Left ventricle myocardium inferior (tissue), 1 donor: ENCODE measurements around the gene GADD45A. TPM values are rescaled to one million over a fixed set of nuclear protein-coding genes. Genes with fewer than 3 reads are reported as not detected.

Experiments
- DNase-seq: peaks from one replicate; pipeline ENCODE4 v3.0.0-alpha.2; 2020
- H3K27ac ChIP-seq: fragments of 200-600 bp; replicated peaks from 2 replicates; pipeline ENCODE4 v1.8.0; 2021
- H3K27me3 ChIP-seq: fragments of 200-600 bp; 2 replicates; pipeline ENCODE4 v1.8.0; 2021; ENCODE audit warnings: low read depth
- H3K36me3 ChIP-seq: fragments of 200-600 bp; 2 replicates; pipeline ENCODE4 v1.8.0; 2021
- H3K4me1 ChIP-seq: fragments of 200-600 bp; 2 replicates; pipeline ENCODE4 v1.8.0; 2021
- H3K4me3 ChIP-seq: fragments of 200-600 bp; 2 replicates; pipeline ENCODE4 v1.8.0; 2021; ENCODE audit warnings: mild to moderate bottlenecking, moderate library complexity
- H3K9me3 ChIP-seq: fragments of 200-600 bp; replicated peaks from 2 replicates; pipeline ENCODE4 v1.8.0; 2021
- CTCF ChIP-seq: fragments of 200-600 bp; IDR thresholded peaks from 2 replicates; pipeline ENCODE4 v1.8.0; 2021; ENCODE audit warnings: antibody characterized with exemption, mild to moderate bottlenecking, borderline replicate concordance
- intact Hi-C: fragments of 100-400 bp; cut with micrococcal nuclease; formaldehyde crosslinking; loops from one replicate; pipeline ENCODE4 v1.11.0; 2022
- total RNA-seq: library from RNA; stranded (reverse); fragmentation: NEBNext Ultra II Directional; extraction: Animal tissue kit (Norgen Biotek cat#: 25700); gene quantifications from one replicate; pipeline ENCODE4 v1.2.1, GENCODE V29; 2021
- donor health status: DM: no; HTN: yes; CAD: no; lungs with severe emphysema.

GADD45A gene
- total RNA-seq, 1 donor from 2014 or later, result 65.0 TPM

GRCh38 chr1:67690018-67690363 is 5.0 kb downstream of the GADD45A start:
- no peak overlapping the region for H3K27ac ChIP-seq
- intact Hi-C loops, result no loop called here
- no peak for DNase-seq
- peaks cover 25% of the 10 kb centered on the region for H3K36me3 ChIP-seq
- H3K4me1 ChIP-seq, result peaks cover 43% of the 10 kb centered on the region
- H3K27me3 ChIP-seq, result no peaks in the 10 kb centered on the region
- no peaks in the 10 kb centered on the region for H3K9me3 ChIP-seq
- TF ChIP-seq CTCF, result no peak
- H3K4me3 ChIP-seq, result no peak overlapping the region

- intact Hi-C loops, result no loop called here
Measured at GRCh38 chr1:67690411-67690810, 5.4 kb downstream of the GADD45A start.

GRCh38 chr1:67691712-67692111 is 6.7 kb downstream of the GADD45A start:
- intact Hi-C loops, result no loop called here

More at GRCh38 chr1:67690411-67690810, 5.4 kb downstream of the GADD45A start:
- no peaks in the 10 kb centered on the region for H3K27me3 ChIP-seq
- no peak overlapping the region for H3K27ac ChIP-seq
- DNase-seq, result no peak
- H3K4me3 ChIP-seq, result no peak overlapping the region
- no peak for TF ChIP-seq CTCF
- H3K9me3 ChIP-seq, result no peaks in the 10 kb centered on the region
- H3K4me1 ChIP-seq, result peaks cover 40% of the 10 kb centered on the region
- peaks cover 25% of the 10 kb centered on the region for H3K36me3 ChIP-seq

GRCh38 chr1:67695963-67696362 is 11.0 kb downstream of the GADD45A start:
- intact Hi-C loops, result no loop called here
- H3K4me3 ChIP-seq, result no peak overlapping the region
- no peak overlapping the region for H3K27ac ChIP-seq
- H3K36me3 ChIP-seq, result no peaks in the 10 kb centered on the region
- no peak for DNase-seq
- H3K4me1 ChIP-seq, result peaks cover 8% of the 10 kb centered on the region
- H3K27me3 ChIP-seq, result no peaks in the 10 kb centered on the region
- TF ChIP-seq CTCF, result no peak
- H3K9me3 ChIP-seq, result no peaks in the 10 kb centered on the region

More at GRCh38 chr1:67691712-67692111, 6.7 kb downstream of the GADD45A start:
- DNase-seq, result no peak
- Histone ChIP-seq H3K27ac (no peak overlapping the region), H3K4me1 (peaks cover 29% of the 10 kb centered on the region), H3K36me3 (peaks cover 25% of the 10 kb centered on the region), H3K27me3 (no peaks in the 10 kb centered on the region), H3K4me3 (no peak overlapping the region), H3K9me3 (no peaks in the 10 kb centered on the region)
- no peak for TF ChIP-seq CTCF

GRCh38 chr1:67696708-67697107 is 11.7 kb downstream of the GADD45A start:
- TF ChIP-seq CTCF, result no peak
- DNase-seq, result no peak

GRCh38 chr1:67700220-67700619 is 15.2 kb downstream of the GADD45A start:
- peaks cover 12% of the 10 kb centered on the region for H3K4me1 ChIP-seq
- H3K4me3 ChIP-seq, result no peak overlapping the region
- no peaks in the 10 kb centered on the region for H3K27me3 ChIP-seq
- intact Hi-C loops, result no loop called here
- DNase-seq, result no peak
- H3K36me3 ChIP-seq, result peaks cover 16% of the 10 kb centered on the region
- no peaks in the 10 kb centered on the region for H3K9me3 ChIP-seq
- no peak overlapping the region for H3K27ac ChIP-seq
- no peak for TF ChIP-seq CTCF

More at GRCh38 chr1:67696708-67697107, 11.7 kb downstream of the GADD45A start:
- H3K4me3 ChIP-seq, result no peak overlapping the region
- no peaks in the 10 kb centered on the region for H3K9me3 ChIP-seq
- intact Hi-C loops, result no loop called here
- H3K27me3 ChIP-seq, result no peaks in the 10 kb centered on the region
- no peaks in the 10 kb centered on the region for H3K36me3 ChIP-seq
- H3K27ac ChIP-seq, result no peak overlapping the region
- peaks cover 12% of the 10 kb centered on the region for H3K4me1 ChIP-seq
